ENCODE measurements around the gene MYH9. TPM values are rescaled to one million over a fixed set of nuclear protein-coding genes. Genes with fewer than 3 reads are reported as not detected.

Gene MYH9
- total RNA-seq, 1 experiment from 2014 or later, result 323 TPM

GRCh38 chr22:36294801-36295200 lies 93.0 kb downstream of the MYH9 start:
- H3K4me3 ChIP-seq (ENCODE audit: low read depth, low read length, poor library complexity, severe bottlenecking), result no peak overlapping the region
- DNase-seq (ENCODE audit: low spot score), result no peak
- peaks cover 84% of the 10 kb centered on the region for H3K36me3 ChIP-seq (ENCODE audit: insufficient read depth, low read length, poor library complexity, severe bottlenecking)
- H3K9me3 ChIP-seq (ENCODE audit: low read depth, low read length, poor library complexity, severe bottlenecking), result no peaks in the 10 kb centered on the region
- no peak for TF ChIP-seq EZH2 (IDR thresholded peaks at IDR 0.05; ENCODE audit: borderline replicate concordance, low read depth, low read length, poor library complexity, severe bottlenecking)
- H3K27me3 ChIP-seq (replicated peaks; ENCODE audit: insufficient read depth, low read depth, low read length, poor library complexity), result no peaks in the 10 kb centered on the region
- ChIA-PET CTCF (interaction anchor here (0.9 kb wide), 1 partner anchor 176 kb away, joined by 3 read pairs; no protein-coding TSS in a partner anchor), POLR2A (ENCODE audit: low non-redundant PET) (no interaction called here)
- no peaks in the 10 kb centered on the region for H3K4me1 ChIP-seq (ENCODE audit: insufficient read depth, low read length, poor library complexity, severe bottlenecking)
- H3K27ac ChIP-seq (ENCODE audit: low read depth, low read length, poor library complexity, severe bottlenecking), result no peak overlapping the region
- BruUV-seq (replicated peaks), result no TSS peak
- intact Hi-C loops (cut with micrococcal nuclease; ENCODE audit: unreplicated experiment), result no loop called here

GRCh38 chr22:36294293-36294620 lies 93.5 kb downstream of the MYH9 start:
- no peak for DNase-seq (ENCODE audit: low spot score)
- Histone ChIP-seq H3K27ac (ENCODE audit: low read depth, low read length, poor library complexity, severe bottlenecking) (no peak overlapping the region), H3K4me3 (ENCODE audit: low read depth, low read length, poor library complexity, severe bottlenecking) (no peak overlapping the region), H3K4me1 (ENCODE audit: insufficient read depth, low read length, poor library complexity, severe bottlenecking) (no peaks in the 10 kb centered on the region), H3K36me3 (ENCODE audit: insufficient read depth, low read length, poor library complexity, severe bottlenecking) (peaks cover 83% of the 10 kb centered on the region), H3K27me3 (replicated peaks; ENCODE audit: insufficient read depth, low read depth, low read length, poor library complexity) (no peaks in the 10 kb centered on the region), H3K9me3 (ENCODE audit: low read depth, low read length, poor library complexity, severe bottlenecking) (no peaks in the 10 kb centered on the region)
- intact Hi-C loops (cut with micrococcal nuclease; ENCODE audit: unreplicated experiment), result no loop called here
- no peak for TF ChIP-seq EZH2 (IDR thresholded peaks at IDR 0.05; ENCODE audit: borderline replicate concordance, low read depth, low read length, poor library complexity, severe bottlenecking)
- TF ChIP-seq, protein P1, sequence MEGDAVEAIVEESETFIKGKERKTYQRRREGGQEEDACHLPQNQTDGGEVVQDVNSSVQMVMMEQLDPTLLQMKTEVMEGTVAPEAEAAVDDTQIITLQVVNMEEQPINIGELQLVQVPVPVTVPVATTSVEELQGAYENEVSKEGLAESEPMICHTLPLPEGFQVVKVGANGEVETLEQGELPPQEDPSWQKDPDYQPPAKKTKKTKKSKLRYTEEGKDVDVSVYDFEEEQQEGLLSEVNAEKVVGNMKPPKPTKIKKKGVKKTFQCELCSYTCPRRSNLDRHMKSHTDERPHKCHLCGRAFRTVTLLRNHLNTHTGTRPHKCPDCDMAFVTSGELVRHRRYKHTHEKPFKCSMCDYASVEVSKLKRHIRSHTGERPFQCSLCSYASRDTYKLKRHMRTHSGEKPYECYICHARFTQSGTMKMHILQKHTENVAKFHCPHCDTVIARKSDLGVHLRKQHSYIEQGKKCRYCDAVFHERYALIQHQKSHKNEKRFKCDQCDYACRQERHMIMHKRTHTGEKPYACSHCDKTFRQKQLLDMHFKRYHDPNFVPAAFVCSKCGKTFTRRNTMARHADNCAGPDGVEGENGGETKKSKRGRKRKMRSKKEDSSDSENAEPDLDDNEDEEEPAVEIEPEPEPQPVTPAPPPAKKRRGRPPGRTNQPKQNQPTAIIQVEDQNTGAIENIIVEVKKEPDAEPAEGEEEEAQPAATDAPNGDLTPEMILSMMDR (conservative IDR thresholded peaks at IDR 0.05; ENCODE audit: low read depth, low read length), result no peak
- CTCF ChIA-PET, result interaction anchor here (0.9 kb wide), 1 partner anchor 176 kb away, joined by 3 read pairs; no protein-coding TSS in a partner anchor
- POLR2A ChIA-PET (ENCODE audit: low non-redundant PET), result no interaction called here
- BruUV-seq (replicated peaks), result no TSS peak

- H3K27ac ChIP-seq (ENCODE audit: low read depth, low read length, poor library complexity, severe bottlenecking), result no peak overlapping the region
- no peaks in the 10 kb centered on the region for H3K9me3 ChIP-seq (ENCODE audit: low read depth, low read length, poor library complexity, severe bottlenecking)
- no peaks in the 10 kb centered on the region for H3K27me3 ChIP-seq (replicated peaks; ENCODE audit: insufficient read depth, low read depth, low read length, poor library complexity)
- no peak overlapping the region for H3K4me3 ChIP-seq (ENCODE audit: low read depth, low read length, poor library complexity, severe bottlenecking)
- intact Hi-C loops (cut with micrococcal nuclease; ENCODE audit: unreplicated experiment), result no loop called here
- TSS peak; percentile 90 for BruUV-seq (replicated peaks)
- DNase-seq (ENCODE audit: low spot score), result no peak
- no peak for TF ChIP-seq EZH2 (IDR thresholded peaks at IDR 0.05; ENCODE audit: borderline replicate concordance, low read depth, low read length, poor library complexity, severe bottlenecking)
- TF ChIP-seq, protein P1 (conservative IDR thresholded peaks at IDR 0.05; ENCODE audit: low read depth, low read length), result no peak
- ChIA-PET POLR2A (ENCODE audit: low non-redundant PET) (no interaction called here), CTCF (no interaction called here)
- peaks cover 83% of the 10 kb centered on the region for H3K36me3 ChIP-seq (ENCODE audit: insufficient read depth, low read length, poor library complexity, severe bottlenecking)
- H3K4me1 ChIP-seq (ENCODE audit: insufficient read depth, low read length, poor library complexity, severe bottlenecking), result no peaks in the 10 kb centered on the region
These were observed 94.0 kb downstream of the MYH9 start for GRCh38 chr22:36293606-36294292.

Data from A673 (cell line).